SKM-1 (cell line): ENCODE data around the gene SDC4.

Experiments
- DNase-seq: peaks from one replicate; lab custom pipeline; 2025; ENCODE audit not compliant: unreplicated experiment; lab: John Stamatoyannopoulos, UW

The SDC4 gene

DNA sequence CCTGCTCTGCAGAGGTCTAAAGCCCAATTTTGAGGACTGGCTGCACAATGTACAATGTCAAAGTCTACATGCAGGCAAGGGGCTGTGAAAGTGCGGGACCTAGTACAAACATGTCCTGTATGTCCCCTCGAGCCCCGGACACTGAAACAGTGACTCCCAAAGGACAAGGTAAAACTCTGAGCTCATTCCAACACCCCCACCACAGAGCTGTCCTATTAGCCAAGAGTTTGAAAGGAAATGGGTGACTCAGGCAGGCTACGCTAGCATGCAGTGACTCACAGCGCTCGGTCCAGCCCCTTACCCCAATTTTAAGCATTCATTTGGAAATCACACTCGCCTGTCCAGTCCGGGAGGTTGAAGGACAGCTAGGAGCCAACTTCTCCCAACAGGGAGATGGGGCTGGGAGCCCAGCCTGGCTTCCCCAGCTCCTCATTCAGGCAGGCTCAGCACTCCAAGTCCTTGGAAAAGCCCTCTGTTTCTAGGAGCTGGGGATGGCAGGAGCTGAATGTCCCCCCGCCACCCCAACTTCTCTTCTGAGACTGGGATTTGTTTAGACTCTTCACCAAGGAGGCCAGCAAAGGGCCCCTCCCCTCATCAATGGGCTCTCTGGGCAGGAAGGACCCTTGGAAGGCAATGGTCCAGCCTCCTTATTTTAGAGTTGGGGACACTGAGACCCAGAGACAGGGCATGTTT is 3.9 kb downstream of the SDC4 start:
- peak; percentile 20 for DNase-seq

DNA sequence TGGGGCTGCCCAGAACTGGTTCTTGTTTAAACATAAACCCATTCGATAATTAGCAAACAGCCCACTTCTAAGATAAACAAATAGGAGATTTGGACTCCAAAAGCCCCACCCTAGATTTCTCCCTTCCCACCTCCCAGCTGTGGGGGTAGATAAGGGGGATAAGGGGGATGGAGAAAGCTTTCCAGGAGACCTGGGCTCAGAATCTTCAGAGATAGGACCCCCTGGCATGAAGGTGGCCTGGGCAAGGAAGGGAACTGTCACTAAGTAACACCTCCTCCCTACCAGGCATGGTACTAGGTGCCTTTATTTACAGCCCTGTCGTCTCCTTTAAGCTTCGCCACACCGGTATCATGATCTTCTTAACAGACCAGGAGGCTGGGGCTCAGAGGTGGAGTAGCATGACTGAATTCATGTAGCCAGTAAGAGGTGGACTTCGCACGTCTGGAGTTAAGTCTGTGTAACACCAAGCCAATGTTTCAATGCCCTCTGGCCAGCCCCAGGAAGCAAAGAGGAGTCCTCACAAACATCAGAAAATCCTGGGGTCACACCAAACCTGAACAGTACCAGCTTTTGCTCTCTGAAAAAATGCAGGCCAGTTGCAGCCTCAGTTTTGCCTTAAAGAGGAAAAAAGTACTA is 4.6 kb downstream of the SDC4 start:
- no peak for DNase-seq

DNA sequence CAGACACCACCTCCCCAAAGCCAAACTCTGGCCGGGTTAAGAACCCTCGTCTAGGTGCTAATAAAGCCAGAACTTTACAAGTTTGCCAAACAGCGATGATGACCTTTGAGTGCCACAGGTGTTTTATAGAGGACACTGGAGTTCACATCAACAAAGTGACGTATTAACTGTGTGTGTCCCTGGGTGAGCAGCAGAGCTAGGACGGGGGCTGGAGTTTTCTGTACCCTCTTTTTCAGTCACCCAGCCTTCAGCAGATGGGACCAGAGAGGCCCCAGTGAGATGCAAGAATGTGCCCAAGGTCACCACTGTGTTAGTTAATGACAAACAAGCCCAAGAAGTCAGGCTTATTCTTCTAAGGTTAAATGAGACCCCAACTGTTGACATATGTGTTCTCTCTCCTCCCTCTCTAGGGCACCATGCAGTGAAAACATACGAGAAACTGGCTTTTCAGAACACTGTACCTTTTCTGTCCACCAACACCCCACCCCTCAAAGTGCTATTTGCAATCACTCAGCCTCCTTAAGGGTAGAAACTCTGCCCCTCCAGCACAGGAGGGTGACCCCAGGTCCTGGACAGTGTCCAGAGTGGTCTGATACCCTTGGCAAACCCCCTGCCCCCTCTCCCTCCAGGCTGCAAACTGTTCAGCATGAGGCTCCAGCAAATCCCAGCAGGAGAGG is 5.2 kb downstream of the SDC4 start:
- no peak for DNase-seq

DNA sequence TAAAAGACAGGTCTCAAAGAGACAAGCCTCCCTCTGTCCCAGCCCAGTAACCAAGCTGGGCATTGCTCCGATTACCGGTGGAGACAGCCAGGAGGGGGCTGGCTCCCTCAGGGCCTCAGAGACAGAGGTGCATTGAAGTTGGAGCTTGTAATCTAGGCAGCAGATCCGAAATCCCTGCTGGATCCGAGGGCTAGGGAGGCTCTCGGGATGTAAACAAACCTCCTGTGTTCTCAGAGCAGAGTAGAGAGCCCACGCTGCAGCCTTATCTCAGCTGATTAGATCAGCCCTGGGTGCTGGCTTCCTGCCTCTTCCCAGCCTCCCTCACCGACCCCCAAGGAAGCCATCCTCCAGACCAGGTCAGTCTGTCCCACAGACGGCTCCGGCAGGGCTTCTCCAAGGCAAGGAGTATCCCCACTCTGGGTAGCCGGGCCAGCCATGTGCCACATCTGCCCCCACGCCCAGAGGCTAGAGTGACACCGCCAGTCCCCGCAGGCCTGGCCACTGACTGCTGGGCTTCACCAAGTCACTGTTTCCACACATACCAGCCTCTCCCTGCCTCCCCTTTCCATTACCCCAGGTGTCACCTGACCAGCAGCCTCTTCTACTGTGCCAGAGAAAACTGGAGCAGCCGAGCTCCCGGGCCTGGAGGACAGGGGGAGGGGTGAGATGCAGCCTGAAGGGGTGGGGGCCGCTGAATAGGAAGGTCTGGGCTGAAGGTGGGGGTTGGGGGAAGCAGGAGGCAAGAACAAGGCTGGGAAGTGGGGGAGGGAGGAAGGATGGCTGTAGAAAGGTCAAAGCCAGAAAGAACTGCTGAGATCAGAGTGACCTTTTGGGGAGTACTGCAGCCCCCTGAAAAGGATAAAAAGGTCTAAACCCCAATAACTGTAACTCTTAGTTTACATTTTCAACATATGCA is 6.0 kb downstream of the SDC4 start:
- no peak for DNase-seq

DNA sequence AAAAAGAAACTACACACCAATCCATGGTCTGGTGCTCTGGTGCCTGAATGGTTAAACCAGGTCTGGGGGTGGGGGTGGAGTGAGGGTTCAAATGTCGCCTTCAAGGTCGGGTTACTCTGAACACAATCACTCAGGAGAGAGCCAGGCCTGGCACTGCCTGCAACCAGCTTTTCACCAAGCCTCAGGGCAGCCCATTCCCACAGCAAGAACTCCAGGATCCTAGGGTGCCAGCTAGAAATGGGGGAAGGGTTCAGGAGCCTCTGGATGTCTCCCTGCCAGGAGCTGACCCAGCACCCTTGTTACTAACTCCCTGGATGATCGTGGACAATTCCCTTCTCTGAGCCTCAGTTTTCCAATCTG is 6.7 kb downstream of the SDC4 start:
- no peak for DNase-seq

DNA sequence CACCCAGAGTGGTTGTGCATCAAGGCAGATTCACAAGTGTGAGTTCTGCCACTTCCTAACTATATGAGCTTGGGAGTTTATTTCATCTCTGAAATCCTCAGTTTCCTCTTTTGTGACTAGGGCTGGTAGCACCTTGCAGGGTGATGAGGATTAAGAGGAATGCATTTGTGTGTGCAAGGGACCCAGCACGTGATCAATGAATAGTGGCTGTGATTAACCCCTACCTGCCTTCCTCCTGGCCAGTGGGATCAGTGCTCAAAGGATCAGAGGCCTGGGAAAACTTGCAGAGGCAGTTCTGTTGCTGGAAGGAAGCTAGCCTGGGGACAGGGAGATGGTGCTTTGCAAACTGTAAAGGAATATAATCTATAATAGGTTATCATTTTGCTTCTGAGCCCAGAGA is 7.3 kb downstream of the SDC4 start:
- no peak for DNase-seq

DNA sequence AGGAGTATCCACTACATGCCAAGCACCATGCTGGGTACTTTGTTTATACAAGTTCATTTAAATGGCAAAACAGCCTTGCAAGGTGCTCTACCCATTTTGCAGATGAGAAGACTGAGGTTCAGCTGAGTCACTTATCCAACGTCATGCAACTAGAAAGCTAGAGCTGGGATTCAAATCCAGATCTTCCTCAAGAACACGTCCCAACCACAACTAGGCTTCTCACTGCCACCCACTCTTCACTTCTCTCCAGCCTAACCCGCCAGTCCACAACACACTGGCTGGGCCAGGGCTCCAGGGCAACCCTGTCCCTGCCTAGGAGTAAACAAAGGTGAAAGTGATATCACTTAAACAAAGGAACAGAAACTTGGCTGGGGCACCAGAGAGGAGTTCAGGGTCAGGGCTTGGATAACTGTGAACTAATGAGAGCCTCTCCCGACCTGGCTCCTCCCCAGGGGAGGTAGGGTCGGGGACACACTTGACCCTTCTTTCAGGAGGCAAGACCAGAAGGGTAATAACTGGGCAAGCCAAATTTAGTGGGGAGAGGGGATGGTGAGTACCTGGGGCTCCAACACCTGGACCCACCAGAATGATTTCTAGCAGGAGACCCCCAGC is 7.9 kb downstream of the SDC4 start:
- no peak for DNase-seq

DNA sequence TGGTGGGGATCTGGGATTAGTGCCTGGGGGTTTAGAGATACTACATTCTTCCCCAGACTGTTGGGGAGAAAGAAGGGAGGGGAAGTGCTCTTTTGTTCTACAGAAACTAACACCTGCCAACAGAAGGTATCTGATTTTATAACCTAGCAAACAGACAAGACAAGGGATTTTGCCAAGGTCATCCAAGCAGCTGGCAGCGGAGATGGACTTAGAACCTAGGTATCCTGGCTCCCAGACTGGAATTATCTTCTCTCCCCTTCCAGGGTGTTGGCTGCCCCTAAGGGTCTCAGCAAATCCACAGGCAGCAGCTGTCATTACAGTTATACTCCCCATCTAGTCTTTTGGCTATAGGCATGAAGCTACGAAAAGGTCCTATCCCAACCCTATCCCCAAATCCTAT is 8.4 kb downstream of the SDC4 start:
- no peak for DNase-seq

DNA sequence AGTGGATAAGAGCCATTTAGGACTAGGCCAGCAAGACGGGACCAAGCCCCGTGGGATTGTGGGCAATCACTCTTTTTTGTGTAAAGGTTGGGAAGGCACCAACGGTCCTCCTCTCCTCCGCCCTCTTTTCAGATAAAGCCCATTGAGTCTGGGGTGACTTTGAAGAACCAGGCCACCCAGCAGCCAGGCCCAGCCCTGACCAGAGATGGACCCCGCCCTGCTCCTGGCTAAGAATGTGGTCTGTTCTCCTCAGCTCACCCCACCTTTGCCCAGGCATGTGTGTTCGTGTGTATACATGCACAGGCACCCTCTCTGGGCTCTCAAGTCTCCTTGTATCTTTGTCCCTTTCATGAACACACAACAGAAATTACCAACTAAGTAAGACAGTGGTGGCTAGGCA is 9.1 kb downstream of the SDC4 start:
- DNase-seq = no peak

DNA sequence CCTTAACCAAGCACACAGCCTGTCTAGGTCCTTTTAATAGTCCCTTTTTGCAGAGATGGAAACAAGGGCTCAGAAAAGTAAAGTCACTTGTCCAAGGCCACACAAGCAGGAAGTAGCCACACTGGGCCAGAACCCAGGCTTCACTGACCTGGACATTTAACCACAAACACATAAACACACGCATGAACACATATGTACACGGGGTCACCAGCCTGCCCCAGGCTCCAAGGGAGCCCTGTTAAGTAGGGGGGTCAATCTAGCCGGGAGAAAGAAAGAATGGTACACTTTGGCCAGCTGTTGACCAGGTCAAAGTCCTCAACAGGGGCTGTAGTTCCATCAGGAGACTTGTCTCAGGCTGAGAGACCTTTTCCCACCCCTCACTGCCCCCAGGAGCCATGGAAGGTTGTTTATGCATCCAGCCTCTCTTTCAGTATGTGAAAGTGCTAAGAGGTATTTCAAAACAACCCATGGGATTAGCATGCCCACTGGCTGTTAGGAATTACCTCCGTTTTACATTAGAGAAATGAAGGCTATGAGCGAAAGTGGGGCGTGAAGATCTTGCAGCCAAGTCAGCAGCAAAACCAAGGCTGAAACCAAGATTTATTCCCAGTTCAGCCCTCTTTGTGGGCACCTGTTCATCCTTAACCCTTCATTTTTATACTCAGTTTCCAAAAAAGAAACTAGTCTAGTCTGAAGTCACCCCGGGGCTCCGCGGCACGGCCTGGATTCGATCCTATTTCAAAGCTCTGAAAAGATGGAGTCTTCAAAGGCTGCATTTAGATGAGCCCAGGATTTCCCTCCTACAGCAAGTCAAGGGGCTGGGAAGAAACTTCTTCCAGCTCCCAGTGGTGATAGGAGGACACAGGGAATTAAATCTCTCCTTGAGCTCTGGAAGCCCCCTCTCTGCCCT is 9.8 kb downstream of the SDC4 start:
- DNase-seq = no peak

DNA sequence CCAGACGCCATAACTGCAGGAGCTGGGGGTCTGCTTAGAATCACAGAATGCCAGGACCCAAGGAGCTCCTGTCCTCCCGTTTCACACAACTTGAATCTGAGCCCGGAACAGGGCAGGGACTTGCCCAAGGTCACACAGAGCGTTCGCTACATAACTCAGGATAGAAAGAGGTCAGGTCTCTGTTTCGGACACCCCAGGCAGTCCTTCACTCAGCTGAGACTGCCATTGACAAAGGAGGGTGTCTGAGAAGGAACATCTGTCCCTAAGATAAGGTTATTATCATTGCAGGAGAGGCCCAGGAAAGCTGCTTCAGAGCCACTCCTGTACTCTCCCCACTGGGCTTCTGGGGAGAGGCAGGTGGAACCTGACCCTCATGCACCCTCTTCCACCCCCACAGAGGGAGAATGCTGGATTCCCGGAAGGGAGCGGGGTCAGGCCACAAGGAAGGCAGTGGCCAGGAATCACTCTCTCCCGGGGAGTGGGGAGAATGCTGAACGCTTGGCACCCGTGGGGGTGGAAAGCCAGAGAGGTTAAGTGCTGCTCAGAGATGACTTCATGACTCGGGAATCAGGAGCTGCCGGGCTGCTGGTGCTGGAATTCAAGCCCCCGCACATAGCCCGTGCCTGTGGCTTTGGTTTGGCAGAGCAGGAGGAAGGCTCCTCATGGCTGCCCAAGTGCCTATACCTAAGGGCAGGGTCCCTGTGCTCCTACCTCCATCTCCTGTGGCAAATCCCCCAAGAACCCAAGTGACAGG is 10.7 kb downstream of the SDC4 start:
- DNase-seq = no peak

DNA sequence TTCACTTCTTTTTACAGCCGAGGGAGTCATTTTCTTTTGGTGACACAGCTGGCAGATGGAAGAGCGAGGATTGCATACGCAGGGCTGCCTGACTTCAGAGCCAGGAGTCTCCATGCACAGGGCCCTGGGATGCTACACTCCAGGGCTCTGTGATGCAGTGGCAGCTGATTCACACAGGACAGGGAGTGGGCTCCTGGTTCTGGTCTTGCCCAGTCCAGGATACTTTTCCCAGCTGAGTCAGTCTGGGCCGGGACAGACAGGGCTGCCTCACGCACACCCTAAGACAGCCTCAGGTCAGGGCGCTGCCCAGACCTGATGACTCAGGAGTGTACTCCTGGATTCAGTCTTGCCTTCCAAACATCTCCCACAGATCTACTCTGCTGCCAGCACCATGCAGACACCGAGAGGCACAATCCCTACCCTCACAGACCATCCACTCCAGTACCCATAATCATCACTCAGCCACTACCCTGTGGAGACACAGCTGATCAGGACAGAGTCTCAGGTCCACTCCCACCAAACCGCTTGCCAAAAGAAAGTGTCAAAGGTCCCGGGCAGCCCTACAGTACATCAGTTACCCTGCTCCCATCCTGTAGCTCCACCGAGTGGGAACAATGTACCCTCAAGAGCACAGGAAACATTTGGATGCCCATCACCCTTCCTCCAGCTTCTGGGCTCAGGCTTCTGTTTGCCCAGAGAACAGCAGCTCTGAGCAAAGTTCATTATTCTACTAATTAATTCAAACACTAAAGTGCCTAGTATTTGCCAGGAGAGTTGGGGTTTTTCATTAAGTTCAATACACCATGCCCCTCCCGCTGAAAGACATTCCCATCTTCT is 11.5 kb downstream of the SDC4 start:
- no peak for DNase-seq

DNA sequence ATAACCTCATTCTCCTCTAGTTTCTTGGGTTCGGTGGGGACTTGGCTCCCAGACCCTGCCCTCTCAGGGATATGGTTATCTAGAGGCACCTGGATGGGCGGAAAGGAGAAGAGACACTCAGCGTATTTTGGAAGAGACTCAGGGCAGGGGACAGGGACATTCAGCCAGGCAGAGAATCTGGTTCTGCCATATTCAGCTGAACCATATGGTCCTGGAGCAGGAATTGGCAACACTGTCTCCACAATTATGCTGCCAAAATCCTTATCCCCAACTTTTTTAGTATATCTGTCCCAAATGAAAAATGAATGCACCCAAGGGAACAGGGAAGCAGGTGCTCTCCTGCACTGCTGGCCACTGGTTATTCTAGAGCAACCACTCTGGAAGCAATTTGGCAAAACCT is 17.7 kb downstream of the SDC4 start:
- DNase-seq = no peak

DNA sequence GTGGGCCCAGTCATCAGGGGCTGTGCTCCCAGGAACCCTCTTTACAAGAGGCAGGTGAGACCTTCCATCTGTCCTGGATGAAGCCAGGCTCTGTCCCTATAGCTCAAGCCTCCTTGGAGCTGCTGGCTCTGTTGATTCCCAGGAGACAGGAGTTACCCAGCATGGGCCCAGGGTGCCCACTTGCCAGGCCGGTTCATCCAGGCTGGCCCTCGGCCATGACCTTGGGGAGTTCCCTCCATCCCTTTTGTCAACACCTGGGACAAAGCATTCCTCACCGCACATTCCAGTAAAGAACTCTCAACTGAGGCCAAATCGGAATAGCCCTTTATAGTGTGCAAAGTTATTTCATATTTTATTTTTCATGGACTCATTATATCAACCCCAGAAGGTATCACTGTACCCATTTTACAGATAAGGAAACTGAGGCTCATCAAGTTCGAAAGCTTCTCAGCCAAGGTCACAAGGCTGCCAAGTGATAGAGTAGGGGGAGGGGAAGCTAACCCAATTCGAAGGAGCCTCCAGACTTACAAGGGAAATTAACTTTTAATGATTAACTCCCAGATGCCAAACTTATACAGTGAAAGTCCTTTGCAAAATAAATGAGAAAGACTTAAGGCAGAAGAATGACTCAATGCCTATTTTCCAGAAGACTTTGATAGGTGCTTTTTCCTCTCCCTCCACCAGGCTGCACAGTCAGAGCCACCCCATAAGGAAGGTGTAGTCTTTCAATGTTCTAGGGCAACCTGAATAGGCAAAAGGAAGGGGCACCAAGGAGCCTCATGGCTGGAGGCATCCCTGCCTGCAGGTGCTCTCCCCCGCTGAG is 18.5 kb downstream of the SDC4 start:
- no peak for DNase-seq

DNA sequence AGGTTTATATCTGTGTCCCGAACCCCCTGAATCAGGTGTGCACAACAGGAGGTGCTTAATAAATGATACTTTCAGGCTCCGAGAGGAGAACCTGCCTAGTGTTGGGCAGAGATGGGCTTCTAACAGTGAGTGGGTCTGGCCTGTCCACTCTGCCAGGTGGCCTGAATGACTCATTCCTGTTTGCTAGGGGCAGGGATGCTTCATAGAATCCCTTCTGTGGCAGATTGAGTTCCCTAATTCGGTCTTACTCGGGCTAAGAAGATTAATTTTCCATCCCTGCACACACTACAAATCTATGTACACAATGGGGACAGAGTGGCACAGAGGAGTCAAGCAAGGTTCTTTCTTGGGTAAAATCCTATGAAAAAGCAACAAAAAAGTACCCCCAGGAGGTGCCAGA is 19.8 kb downstream of the SDC4 start:
- DNase-seq = no peak

DNA sequence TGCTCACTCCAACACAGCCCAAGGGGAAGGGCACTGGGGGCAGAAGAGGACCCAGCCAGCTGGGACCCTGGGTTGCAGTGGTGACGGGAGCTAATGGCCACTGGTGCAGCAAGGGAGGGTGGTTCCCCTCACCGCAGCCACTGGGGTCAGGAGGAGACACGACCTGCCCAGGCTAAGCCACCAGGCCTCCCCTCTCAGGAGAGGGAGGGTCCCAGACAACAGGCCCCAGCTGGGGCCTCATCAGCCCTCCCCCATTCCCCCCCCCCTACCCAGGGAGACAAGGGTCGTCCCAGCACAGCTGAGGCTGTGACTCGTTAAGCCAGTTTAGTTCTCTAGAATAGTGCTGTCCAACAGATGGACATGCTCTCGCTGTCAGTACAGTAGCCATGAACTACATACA is 22.9 kb downstream of the SDC4 start:
- no peak for DNase-seq

DNA sequence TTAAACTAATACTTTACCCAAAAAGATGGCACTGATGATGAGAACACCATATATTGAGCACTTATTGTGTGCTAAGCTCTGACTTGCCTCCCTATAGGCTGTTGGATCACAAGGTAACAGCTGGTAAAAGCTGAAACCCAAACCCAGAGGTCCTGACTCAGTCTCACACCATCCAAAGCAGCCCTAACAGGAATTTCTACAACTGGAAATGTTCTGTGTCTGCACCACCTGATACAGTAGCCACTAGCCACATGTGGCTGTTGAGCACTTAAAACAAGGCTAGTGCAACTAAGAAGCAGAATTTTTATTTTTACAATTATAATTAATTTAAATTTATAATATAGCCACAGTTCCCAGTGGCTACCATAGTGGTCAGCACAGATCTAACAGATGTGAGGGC is 24.5 kb downstream of the SDC4 start:
- no peak for DNase-seq

DNA sequence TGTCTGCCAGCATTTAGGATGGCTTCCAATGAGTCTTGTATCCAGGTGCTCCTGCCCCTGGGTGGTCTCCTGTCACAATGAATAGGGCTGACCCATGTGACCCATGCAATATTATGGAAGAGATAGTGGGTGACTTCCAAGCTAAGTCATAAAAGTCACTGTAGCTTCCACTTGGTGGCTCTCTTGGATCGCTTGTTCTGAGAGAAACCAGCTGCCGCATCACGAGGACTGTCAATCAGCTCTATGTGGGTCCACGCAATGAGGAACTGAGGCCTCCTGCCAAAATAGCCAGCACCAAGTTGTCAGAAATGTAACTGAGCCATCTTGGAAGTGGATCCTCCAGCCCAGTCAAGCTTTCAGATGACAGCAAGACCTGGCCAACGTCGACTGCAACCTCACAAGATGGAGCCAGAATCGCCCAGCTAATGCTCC is 25.3 kb downstream of the SDC4 start:
- no peak for DNase-seq
